PC-3 (cell line): ENCODE results near the gene NALCN.

ENCODE experiments used
- EZH2 ChIP-seq: fragments of 300-600 bp; sonication (generic); IDR thresholded peaks from one replicate; pipeline ENCODE4 v1.6.1; 2017; ENCODE audit warnings: antibody characterized with exemption, mild to moderate bottlenecking, low read length; ENCODE audit not compliant: unreplicated experiment
- EZH2phosphoT487 ChIP-seq: fragments of 300-600 bp; sonication (generic); IDR thresholded peaks from 2 replicates; pipeline ENCODE4 v1.6.1; 2018; ENCODE audit warnings: mild to moderate bottlenecking, antibody characterized with exemption, low read length, borderline replicate concordance
- TF ChIP-seq, protein P1 (sequence below): fragments of 300-600 bp; sonication (generic); conservative IDR thresholded peaks from 2 replicates; pipeline ENCODE4 v1.5.1; 2017; ENCODE audit warnings: antibody characterized with exemption, low read depth, mild to moderate bottlenecking, low read length

DNA sequence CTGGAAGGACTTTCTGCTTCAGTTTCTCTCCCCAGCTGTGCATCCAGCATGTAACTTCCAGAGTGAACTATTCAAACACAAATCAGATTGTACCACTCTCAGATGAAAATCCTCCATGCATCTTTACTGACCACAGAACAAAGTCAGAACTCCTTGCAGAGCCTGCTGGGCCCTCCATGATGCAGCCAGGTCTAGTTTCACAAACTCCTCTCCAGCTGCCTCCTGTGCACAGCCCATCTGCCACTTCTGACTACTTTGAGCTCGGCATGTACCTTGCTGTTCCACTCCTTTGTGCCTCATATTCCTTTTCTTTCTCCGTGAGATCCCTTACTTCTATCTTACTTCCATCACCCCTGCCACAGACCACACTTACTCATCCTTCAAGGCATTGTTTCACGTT lies 31.4 kb downstream of the NALCN start:
- TF ChIP-seq, protein P1, sequence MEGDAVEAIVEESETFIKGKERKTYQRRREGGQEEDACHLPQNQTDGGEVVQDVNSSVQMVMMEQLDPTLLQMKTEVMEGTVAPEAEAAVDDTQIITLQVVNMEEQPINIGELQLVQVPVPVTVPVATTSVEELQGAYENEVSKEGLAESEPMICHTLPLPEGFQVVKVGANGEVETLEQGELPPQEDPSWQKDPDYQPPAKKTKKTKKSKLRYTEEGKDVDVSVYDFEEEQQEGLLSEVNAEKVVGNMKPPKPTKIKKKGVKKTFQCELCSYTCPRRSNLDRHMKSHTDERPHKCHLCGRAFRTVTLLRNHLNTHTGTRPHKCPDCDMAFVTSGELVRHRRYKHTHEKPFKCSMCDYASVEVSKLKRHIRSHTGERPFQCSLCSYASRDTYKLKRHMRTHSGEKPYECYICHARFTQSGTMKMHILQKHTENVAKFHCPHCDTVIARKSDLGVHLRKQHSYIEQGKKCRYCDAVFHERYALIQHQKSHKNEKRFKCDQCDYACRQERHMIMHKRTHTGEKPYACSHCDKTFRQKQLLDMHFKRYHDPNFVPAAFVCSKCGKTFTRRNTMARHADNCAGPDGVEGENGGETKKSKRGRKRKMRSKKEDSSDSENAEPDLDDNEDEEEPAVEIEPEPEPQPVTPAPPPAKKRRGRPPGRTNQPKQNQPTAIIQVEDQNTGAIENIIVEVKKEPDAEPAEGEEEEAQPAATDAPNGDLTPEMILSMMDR, result no peak
- TF ChIP-seq EZH2phosphoT487 (no peak), EZH2 (no peak)
